Measurements from ENCODE around the gene XPO6.

DNA sequence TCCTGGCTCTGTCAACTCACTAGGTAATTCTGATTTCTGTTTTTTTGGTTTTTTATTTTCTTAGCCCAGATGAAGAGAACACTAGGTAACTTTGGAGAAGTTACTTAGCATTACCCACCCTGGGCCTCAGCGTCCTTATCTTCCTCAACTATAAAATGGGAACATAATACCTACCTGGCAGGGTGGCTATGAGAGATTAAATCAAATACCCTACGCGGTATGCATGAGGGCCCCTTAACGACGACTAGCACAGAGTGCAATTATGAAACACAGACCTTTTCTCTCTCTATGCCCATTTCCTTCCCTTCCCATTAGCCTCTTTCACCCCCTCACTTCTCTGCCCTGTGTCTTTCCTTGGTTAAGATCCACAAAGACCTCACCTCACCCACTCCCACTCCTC is 11.1 kb downstream of the XPO6 start:
- no peak for TF ChIP-seq CTCF (IDR thresholded peaks at IDR 0.05)
- TF ChIP-seq POLR2A (IDR thresholded peaks at IDR 0.05) = no peak
